ENCODE data around the gene TMEM255A.

Gene TMEM255A

GRCh38 chrX:120270567-120270966 is 40.7 kb downstream of the TMEM255A start:
- POLR2A ChIA-PET = no interaction called here

GRCh38 chrX:120269373-120270035 is 41.8 kb downstream of the TMEM255A start:
- Histone ChIP-seq H3K36me3 (ENCODE audit: control insufficient read depth in 4 of 4, insufficient read depth in 4 of 4, low read length in 3 of 4) (no peaks in the 10 kb centered on the region), H3K4me3 (ENCODE audit: control insufficient read depth in 1 of 7, extremely low read depth in 1 of 7, insufficient read depth in 4 of 7, low read depth in 2 of 7, low read length in 6 of 7) (no peak overlapping the region), H3K27me3 (replicated peaks in 2 of 5; ENCODE audit: control insufficient read depth in 4 of 5, insufficient read depth in 5 of 5, low read length in 4 of 5) (peaks cover 0 to 9% (median 0%) of the 10 kb centered on the region in 5 experiments), H3K9me3 (ENCODE audit: control extremely low read depth in 1 of 5, control insufficient read depth in 4 of 5, insufficient read depth in 2 of 5, low read depth in 1 of 5, low read length in 4 of 5) (no peaks in the 10 kb centered on the region), H3K27ac (ENCODE audit: insufficient read depth in 1 of 2, low read depth in 1 of 2, low read length in 2 of 2, poor library complexity in 1 of 2, severe bottlenecking in 2 of 2) (no peak overlapping the region), H3K4me1 (ENCODE audit: control extremely low read depth in 1 of 4, control insufficient read depth in 4 of 4, insufficient read depth in 4 of 4, low read length in 3 of 4) (no peaks in the 10 kb centered on the region)
- ChIA-PET POLR2A (no interaction called here), CTCF (no interaction called here)
- peak in 2 of 3 donors; percentile 60 to 67 for DNase-seq
- WGBS (ENCODE audit: insufficient coverage) = no CpG with 5 or more reads among the region's 1 CpG

More at GRCh38 chrX:120270567-120270966, 40.7 kb downstream of the TMEM255A start:
- 76% methylated on average over 4 of the region's 4 CpGs for WGBS (ENCODE audit: insufficient coverage)
- Histone ChIP-seq H3K4me3 (ENCODE audit: control insufficient read depth in 1 of 7, extremely low read depth in 1 of 7, insufficient read depth in 4 of 7, low read depth in 2 of 7, low read length in 6 of 7) (no peak overlapping the region), H3K36me3 (ENCODE audit: control insufficient read depth in 4 of 4, insufficient read depth in 4 of 4, low read length in 3 of 4) (no peaks in the 10 kb centered on the region), H3K27me3 (replicated peaks in 2 of 5; ENCODE audit: control insufficient read depth in 4 of 5, insufficient read depth in 5 of 5, low read length in 4 of 5) (peaks cover 0 to 17% (median 0%) of the 10 kb centered on the region in 5 experiments), H3K27ac (ENCODE audit: insufficient read depth in 1 of 2, low read depth in 1 of 2, low read length in 2 of 2, poor library complexity in 1 of 2, severe bottlenecking in 2 of 2) (no peak overlapping the region), H3K4me1 (ENCODE audit: control extremely low read depth in 1 of 4, control insufficient read depth in 4 of 4, insufficient read depth in 4 of 4, low read length in 3 of 4) (no peaks in the 10 kb centered on the region), H3K9me3 (ENCODE audit: control extremely low read depth in 1 of 5, control insufficient read depth in 4 of 5, insufficient read depth in 2 of 5, low read depth in 1 of 5, low read length in 4 of 5) (no peaks in the 10 kb centered on the region)
- CTCF ChIA-PET = no interaction called here
- DNase-seq = no peak

- peaks cover 0 to 32% (median 0%) of the 10 kb centered on the region in 5 experiments for H3K27me3 ChIP-seq (replicated peaks in 2 of 5; ENCODE audit: control insufficient read depth in 4 of 5, insufficient read depth in 5 of 5, low read length in 4 of 5)
These were observed 46.9 kb downstream of the TMEM255A start for GRCh38 chrX:120264341-120264740.

GRCh38 chrX:120262859-120263708 is 48.2 kb downstream of the TMEM255A start:
- WGBS (ENCODE audit: insufficient coverage) = 80% methylated on average over 8 of the region's 8 CpGs
- DNase-seq = peak in 2 of 3 donors; percentile 36 to 46
- no peaks in the 10 kb centered on the region for H3K4me1 ChIP-seq (ENCODE audit: control extremely low read depth in 1 of 4, control insufficient read depth in 4 of 4, insufficient read depth in 4 of 4, low read length in 3 of 4)
- peaks cover 0 to 34% (median 0%) of the 10 kb centered on the region in 5 experiments for H3K27me3 ChIP-seq (replicated peaks in 2 of 5; ENCODE audit: control insufficient read depth in 4 of 5, insufficient read depth in 5 of 5, low read length in 4 of 5)
- ChIA-PET POLR2A (no interaction called here), CTCF (no interaction called here)
- no peaks in the 10 kb centered on the region for H3K9me3 ChIP-seq (ENCODE audit: control extremely low read depth in 1 of 5, control insufficient read depth in 4 of 5, insufficient read depth in 2 of 5, low read depth in 1 of 5, low read length in 4 of 5)
- H3K36me3 ChIP-seq (ENCODE audit: control insufficient read depth in 4 of 4, insufficient read depth in 4 of 4, low read length in 3 of 4) = no peaks in the 10 kb centered on the region
- no peak overlapping the region for H3K27ac ChIP-seq (ENCODE audit: insufficient read depth in 1 of 2, low read depth in 1 of 2, low read length in 2 of 2, poor library complexity in 1 of 2, severe bottlenecking in 2 of 2)
- H3K4me3 ChIP-seq (ENCODE audit: control insufficient read depth in 1 of 7, extremely low read depth in 1 of 7, insufficient read depth in 4 of 7, low read depth in 2 of 7, low read length in 6 of 7) = no peak overlapping the region

More at GRCh38 chrX:120264341-120264740, 46.9 kb downstream of the TMEM255A start:
- Histone ChIP-seq H3K27ac (ENCODE audit: insufficient read depth in 1 of 2, low read depth in 1 of 2, low read length in 2 of 2, poor library complexity in 1 of 2, severe bottlenecking in 2 of 2) (no peak overlapping the region), H3K4me1 (ENCODE audit: control extremely low read depth in 1 of 4, control insufficient read depth in 4 of 4, insufficient read depth in 4 of 4, low read length in 3 of 4) (no peaks in the 10 kb centered on the region), H3K9me3 (ENCODE audit: control extremely low read depth in 1 of 5, control insufficient read depth in 4 of 5, insufficient read depth in 2 of 5, low read depth in 1 of 5, low read length in 4 of 5) (no peaks in the 10 kb centered on the region), H3K36me3 (ENCODE audit: control insufficient read depth in 4 of 4, insufficient read depth in 4 of 4, low read length in 3 of 4) (no peaks in the 10 kb centered on the region), H3K4me3 (ENCODE audit: control insufficient read depth in 1 of 7, extremely low read depth in 1 of 7, insufficient read depth in 4 of 7, low read depth in 2 of 7, low read length in 6 of 7) (no peak overlapping the region)
- POLR2A ChIA-PET = no interaction called here
- DNase-seq = no peak
- CTCF ChIA-PET = no interaction called here

- H3K36me3 ChIP-seq (ENCODE audit: control insufficient read depth in 4 of 4, insufficient read depth in 4 of 4, low read length in 3 of 4) = peaks cover 0 to 2% (median 0%) of the 10 kb centered on the region in 4 experiments
- no peak for DNase-seq
- CTCF ChIA-PET = interaction anchor here (1.0 kb wide), 2 partner anchors 10 to 170 kb away, joined by 3 read pairs; partner anchors contain the start of gene ZBTB33
- 69% methylated on average over 2 of the region's 3 CpGs for WGBS (ENCODE audit: insufficient coverage)
- H3K27ac ChIP-seq (ENCODE audit: insufficient read depth in 1 of 2, low read depth in 1 of 2, low read length in 2 of 2, poor library complexity in 1 of 2, severe bottlenecking in 2 of 2) = no peak overlapping the region
- H3K9me3 ChIP-seq (ENCODE audit: control extremely low read depth in 1 of 5, control insufficient read depth in 4 of 5, insufficient read depth in 2 of 5, low read depth in 1 of 5, low read length in 4 of 5) = no peaks in the 10 kb centered on the region
- POLR2A ChIA-PET = no interaction called here
- peaks cover 0 to 38% (median 0%) of the 10 kb centered on the region in 5 experiments for H3K27me3 ChIP-seq (replicated peaks in 2 of 5; ENCODE audit: control insufficient read depth in 4 of 5, insufficient read depth in 5 of 5, low read length in 4 of 5)
- no peaks in the 10 kb centered on the region for H3K4me1 ChIP-seq (ENCODE audit: control extremely low read depth in 1 of 4, control insufficient read depth in 4 of 4, insufficient read depth in 4 of 4, low read length in 3 of 4)
- no peak overlapping the region for H3K4me3 ChIP-seq (ENCODE audit: control insufficient read depth in 1 of 7, extremely low read depth in 1 of 7, insufficient read depth in 4 of 7, low read depth in 2 of 7, low read length in 6 of 7)
These were observed 50.9 kb downstream of the TMEM255A start for GRCh38 chrX:120260369-120260768.

GRCh38 chrX:120253784-120254183 is 57.5 kb downstream of the TMEM255A start:
- no peak for DNase-seq
- ChIA-PET CTCF (interaction anchor here (1.0 kb wide), 1 partner anchor 59 kb away, joined by 3 read pairs; no protein-coding TSS in a partner anchor), POLR2A (no interaction called here)
- Histone ChIP-seq H3K27ac (ENCODE audit: insufficient read depth in 1 of 2, low read depth in 1 of 2, low read length in 2 of 2, poor library complexity in 1 of 2, severe bottlenecking in 2 of 2) (no peak overlapping the region), H3K4me3 (ENCODE audit: control insufficient read depth in 1 of 7, extremely low read depth in 1 of 7, insufficient read depth in 4 of 7, low read depth in 2 of 7, low read length in 6 of 7) (no peak overlapping the region), H3K4me1 (ENCODE audit: control extremely low read depth in 1 of 4, control insufficient read depth in 4 of 4, insufficient read depth in 4 of 4, low read length in 3 of 4) (peaks cover 0 to 5% (median 2%) of the 10 kb centered on the region in 4 experiments), H3K9me3 (ENCODE audit: control extremely low read depth in 1 of 5, control insufficient read depth in 4 of 5, insufficient read depth in 2 of 5, low read depth in 1 of 5, low read length in 4 of 5) (no peaks in the 10 kb centered on the region), H3K36me3 (ENCODE audit: control insufficient read depth in 4 of 4, insufficient read depth in 4 of 4, low read length in 3 of 4) (peaks cover 0 to 13% (median 8%) of the 10 kb centered on the region in 4 experiments), H3K27me3 (replicated peaks in 2 of 5; ENCODE audit: control insufficient read depth in 4 of 5, insufficient read depth in 5 of 5, low read length in 4 of 5) (peaks cover 0 to 13% (median 0%) of the 10 kb centered on the region in 5 experiments)
- WGBS (ENCODE audit: insufficient coverage) = 92% methylated on average over 4 of the region's 6 CpGs

Measured in common myeloid progenitor, CD34-positive (primary cell).